22Rv1 (cell line): ENCODE measurements around the gene GANAB.

Experiments used
- H3K27ac ChIP-seq: fragments of 450-650 bp; 2 replicates; pipeline ENCODE4 v1.5.1; 2017
- ZFX ChIP-seq: fragments of 450-650 bp; IDR thresholded peaks from 2 replicates; pipeline ENCODE4 v1.6.1; 2017; ENCODE audit warnings: antibody characterized with exemption, borderline replicate concordance
- TF ChIP-seq, protein P1 (sequence below): fragments of 450-650 bp; IDR thresholded peaks from 2 replicates; pipeline ENCODE4 v1.5.1; 2017; ENCODE audit warnings: mild to moderate bottlenecking

GANAB gene

DNA sequence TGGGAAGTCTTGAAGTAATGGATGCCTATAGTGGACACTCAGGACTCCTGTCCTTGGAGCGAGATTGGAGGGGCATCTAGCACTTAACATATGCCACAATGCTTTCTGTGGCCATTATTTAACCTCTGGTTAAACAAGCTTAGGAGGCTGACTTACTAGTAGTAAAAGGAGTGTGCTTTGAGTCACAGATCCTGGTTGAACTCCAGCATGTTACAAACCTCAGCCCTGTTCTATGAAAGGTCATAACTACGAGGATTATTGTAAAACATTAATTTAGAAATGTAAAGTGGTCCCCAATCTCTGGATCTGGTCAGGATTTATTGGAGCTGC is 26.7 kb upstream of the GANAB start:
- peak overlapping the region; percentile 95 for H3K27ac ChIP-seq
- no peak for TF ChIP-seq ZFX

DNA sequence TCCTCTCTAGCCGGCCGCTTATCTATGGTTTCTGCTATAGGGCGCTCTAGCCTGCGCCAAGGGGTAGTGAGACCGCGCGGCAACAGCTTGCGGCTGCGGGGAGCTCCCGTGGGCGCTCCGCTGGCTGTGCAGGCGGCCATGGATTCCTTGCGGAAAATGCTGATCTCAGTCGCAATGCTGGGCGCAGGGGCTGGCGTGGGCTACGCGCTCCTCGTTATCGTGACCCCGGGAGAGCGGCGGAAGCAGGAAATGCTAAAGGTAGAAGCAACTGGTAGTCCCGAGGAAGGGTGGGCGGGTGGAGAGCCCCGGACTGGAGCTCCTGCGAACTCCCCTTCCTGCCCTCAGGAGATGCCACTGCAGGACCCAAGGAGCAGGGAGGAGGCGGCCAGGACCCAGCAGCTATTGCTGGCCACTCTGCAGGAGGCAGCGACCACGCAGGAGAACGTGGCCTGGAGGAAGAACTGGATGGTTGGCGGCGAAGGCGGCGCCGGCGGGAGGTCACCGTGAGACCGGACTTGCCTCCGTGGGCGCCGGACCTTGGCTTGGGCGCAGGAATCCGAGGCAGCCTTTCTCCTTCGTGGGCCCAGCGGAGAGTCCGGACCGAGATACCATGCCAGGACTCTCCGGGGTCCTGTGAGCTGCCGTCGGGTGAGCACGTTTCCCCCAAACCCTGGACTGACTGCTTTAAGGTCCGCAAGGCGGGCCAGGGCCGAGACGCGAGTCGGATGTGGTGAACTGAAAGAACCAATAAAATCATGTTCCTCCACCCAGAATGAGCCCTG is 25.4 kb upstream of the GANAB start, which contains the start of the genes LBHD1 and UQCC3:
TSS of gene LBHD1 (minus strand) at position 660 of the 782 bp plus-strand sequence. CDS start 2,236 bp downstream, outside the sequence.
TSS of gene UQCC3 (plus strand) at position 66 of the 782 bp plus-strand sequence. CDS start at position 139, 73 bp downstream.
- peak within 1 kb of the TSS; percentile 95 for H3K27ac ChIP-seq
- TF ChIP-seq, protein P1, sequence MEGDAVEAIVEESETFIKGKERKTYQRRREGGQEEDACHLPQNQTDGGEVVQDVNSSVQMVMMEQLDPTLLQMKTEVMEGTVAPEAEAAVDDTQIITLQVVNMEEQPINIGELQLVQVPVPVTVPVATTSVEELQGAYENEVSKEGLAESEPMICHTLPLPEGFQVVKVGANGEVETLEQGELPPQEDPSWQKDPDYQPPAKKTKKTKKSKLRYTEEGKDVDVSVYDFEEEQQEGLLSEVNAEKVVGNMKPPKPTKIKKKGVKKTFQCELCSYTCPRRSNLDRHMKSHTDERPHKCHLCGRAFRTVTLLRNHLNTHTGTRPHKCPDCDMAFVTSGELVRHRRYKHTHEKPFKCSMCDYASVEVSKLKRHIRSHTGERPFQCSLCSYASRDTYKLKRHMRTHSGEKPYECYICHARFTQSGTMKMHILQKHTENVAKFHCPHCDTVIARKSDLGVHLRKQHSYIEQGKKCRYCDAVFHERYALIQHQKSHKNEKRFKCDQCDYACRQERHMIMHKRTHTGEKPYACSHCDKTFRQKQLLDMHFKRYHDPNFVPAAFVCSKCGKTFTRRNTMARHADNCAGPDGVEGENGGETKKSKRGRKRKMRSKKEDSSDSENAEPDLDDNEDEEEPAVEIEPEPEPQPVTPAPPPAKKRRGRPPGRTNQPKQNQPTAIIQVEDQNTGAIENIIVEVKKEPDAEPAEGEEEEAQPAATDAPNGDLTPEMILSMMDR: no peak
- TF ChIP-seq ZFX: no peak

DNA sequence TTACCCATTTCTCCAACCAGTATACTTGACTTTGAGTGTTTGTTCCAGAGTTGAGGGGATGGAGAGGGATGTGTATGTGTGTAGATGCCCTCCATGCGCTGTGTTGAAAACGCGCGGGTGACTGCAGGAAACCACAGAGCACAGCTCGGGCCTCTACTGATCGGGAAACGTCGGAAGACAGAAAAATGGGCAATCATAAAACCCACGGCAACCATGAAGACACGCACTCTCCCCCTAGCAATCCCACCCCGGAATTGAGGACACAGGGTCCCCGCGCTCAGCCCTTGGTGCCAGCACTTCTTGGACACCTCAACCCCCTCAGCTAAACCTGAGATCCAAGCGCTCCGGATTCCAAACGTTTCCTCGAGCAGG is 24.8 kb upstream of the GANAB start:
- H3K27ac ChIP-seq: peak overlapping the region; percentile 95
- TF ChIP-seq, protein P1: no peak
- TF ChIP-seq ZFX: no peak

DNA sequence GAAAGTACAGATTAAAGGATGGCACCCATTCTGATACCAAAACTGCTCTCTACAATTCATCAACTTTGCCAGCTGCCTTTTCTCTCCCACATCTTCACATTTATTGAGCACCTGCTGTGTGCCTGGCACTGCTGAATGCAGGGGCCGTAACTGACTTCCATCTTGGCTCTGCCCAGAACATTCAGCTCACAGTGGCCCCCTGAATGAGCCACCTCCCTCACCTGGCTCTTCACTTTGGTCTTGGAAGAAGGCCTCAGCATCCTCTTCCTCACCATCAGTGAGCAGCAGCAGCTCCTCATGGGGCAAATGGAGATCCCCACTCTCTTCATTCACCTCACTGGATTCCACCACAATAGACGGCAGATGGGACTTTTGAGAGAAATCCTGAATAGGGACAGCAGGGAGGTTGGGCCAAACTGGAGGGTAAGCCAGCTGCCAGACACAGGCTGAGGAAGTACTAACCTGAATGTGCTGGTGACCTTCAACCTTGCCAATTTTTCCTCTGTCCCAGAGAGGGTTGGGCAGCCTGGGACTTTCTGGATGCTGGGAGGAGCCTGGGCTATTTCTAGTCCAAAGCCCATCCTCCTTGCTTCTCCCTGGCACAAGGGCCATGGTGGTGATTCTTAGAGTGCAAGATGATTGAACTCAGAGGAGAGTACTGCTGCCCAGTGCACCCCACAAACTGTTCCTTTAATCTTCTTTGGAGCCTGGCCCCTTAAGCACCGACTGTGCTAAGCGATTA is 23.2 kb upstream of the GANAB start:
- TF ChIP-seq ZFX: no peak
- TF ChIP-seq, protein P1: no peak
- H3K27ac ChIP-seq: peak overlapping the region; percentile 95

DNA sequence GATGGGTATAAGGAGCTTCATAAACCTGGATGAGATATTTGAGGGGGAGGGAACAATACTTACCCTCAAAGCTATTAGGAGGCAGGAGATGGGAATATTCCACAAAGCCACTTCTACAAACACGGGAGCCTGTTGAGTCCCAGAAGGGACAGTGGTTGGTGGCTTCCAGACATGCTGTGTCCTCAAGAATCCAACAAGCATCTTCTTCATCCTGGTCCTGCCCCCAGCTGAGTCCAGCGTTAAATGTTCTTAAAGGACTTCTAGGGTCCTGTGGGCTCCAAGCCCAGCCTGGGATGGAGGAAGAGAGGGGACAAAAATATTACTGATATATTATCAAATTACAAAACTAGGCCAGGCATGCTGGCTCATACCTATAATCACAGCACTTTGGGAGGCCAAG is 21.0 kb upstream of the GANAB start:
- H3K27ac ChIP-seq: peak overlapping the region; percentile 95
- TF ChIP-seq, protein P1: no peak
- TF ChIP-seq ZFX: no peak

DNA sequence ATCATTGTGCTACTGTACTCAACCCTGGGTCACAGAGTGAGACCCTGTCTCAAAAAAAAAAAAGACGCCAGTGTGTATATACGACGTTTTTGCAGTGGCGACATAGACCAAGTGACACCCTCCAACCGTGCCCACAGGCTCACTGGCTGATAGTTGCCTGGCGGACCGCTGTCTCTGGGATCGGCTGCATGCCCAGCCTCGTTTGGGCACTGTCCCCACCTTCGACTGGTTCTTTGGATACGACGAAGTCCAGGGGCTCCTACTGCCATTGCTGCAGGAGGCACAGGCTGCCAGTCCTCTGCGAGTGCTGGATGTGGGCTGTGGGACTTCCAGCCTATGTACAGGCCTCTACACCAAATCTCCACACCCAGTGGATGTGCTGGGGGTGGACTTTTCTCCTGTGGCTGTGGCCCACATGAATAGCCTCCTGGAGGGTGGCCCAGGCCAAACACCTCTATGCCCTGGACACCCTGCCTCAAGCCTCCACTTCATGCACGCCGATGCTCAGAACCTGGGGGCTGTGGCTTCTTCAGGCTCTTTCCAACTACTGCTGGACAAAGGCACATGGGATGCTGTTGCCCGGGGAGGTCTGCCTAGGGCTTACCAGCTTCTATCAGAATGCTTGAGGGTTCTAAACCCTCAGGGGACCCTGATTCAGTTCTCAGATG is 20.0 kb upstream of the GANAB start:
- TF ChIP-seq ZFX: no peak
- TF ChIP-seq, protein P1: no peak
- H3K27ac ChIP-seq: peak overlapping the region; percentile 95

DNA sequence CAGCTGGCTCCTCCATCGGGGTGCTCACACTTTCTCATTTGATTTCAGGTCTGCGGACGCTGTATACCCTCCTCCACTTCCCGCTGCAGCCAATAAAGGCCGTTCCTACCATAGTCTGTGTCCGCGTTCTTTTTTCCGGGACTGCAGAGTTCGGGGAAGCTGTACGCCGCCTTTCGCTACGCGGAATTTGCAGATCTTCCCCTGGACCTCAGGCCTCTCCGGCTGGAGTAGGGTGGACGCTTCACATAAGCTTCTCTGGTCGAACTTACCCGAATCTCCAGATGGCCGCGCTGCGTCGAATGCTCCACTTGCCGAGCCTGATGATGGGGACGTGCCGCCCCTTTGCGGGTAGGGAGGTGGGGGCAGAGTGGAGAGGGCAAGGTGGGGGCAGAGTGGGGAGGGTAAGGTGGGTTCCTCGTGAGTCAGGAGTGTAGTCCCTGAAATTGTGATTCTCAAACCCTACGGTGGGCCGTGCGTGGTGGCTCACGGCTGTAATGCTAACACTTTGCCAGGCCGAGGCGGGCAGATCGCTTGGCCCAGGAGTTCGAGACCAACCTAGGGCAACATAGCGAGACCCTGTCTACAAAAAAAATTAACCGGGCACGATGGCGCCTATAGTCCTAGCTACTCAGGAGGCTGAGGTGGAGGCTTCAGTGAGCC is 19.3 kb upstream of the GANAB start:
- TF ChIP-seq, protein P1: no peak
- no peak for TF ChIP-seq ZFX
- peak overlapping the region; percentile 95 for H3K27ac ChIP-seq
